HG03342 (cell line): Measurements from ENCODE around the gene PLCB4.

ENCODE experiments used
- ATAC-seq: cut with Tn5 transposase; IDR thresholded peaks from one replicate; pipeline ENCODE4 v1.9.1; 2021; ENCODE audit warnings: mild to moderate bottlenecking, moderate library complexity; ENCODE audit not compliant: unreplicated experiment

The PLCB4 gene

DNA sequence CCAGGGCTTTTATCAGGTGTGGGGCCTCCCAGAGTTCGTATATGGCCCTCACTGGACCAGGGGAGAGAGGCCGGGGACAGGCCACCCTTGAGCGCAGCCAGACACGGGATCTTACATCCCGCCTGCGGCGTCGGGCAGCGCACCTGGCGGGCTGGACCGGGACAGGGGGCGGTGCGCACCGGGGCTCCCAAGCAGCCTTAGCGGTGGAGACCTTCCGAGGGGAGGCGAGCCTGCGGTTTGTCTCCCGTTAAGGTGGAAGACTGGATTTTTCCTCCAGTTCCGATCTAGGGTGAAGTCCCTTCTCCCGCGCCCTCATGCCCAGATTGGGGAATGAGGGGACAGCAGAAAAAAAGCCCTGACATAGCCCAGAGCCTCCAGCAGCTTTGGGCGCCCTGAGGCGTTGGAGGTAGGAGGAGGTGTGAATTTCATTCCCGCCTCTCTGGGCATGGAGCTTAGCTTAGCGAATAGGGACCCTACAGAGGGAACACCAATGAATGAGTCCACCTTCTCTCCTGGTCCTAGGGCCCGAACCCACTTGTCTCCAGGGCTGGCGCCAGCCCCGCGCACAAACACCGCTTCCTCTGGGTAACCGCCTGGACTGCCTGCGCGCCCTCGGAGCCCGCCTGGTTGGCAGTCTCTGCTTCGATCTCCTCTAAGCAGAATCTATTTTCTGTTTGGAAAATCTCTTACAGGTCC is 438.8 kb downstream of the PLCB4 start:
- no peak for ATAC-seq

DNA sequence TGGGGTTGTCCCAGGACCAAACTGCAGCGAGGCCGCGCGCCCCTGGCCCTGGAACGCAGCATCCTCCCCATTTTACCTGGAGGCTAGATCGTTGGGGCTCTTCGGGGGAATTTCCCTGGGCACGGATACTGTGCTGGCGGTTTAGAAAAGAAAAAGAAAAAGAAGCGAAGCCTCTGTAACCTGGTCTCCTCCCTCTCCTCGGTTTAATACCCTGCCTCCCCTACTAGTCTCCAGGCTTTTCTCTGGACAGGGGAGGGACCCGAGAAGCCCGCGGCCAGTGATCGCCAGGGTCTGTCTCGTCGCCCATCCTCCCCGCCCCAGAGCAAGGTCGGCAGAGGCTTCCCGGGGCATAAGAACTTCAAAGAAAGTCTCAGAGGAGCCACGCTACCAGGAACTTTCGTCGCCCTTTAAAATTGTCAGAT is 439.4 kb downstream of the PLCB4 start:
- ATAC-seq: no peak

DNA sequence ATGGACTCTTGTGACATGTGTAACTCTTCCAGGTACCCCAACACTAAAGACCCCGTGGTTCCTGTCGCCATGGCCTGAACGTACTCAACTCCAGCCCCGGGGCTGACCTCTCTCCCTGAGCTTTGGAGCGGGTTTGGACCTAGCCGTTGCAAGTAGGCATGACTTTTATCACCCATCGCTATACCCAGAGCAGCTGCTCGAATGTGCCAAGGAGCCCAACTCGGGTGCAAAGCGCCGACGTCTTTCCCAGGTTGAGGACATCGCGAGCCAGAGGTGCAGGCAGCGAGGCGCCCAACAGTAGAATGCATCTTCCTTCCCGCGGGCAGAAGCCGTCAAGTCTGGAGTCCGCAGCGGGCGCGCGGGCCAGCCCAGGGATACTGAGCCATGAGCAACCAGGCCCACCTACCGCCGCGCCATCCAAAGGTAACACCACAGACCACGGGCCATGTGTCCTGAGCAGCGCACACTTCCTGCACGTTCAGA is 439.9 kb downstream of the PLCB4 start:
- ATAC-seq: no peak

DNA sequence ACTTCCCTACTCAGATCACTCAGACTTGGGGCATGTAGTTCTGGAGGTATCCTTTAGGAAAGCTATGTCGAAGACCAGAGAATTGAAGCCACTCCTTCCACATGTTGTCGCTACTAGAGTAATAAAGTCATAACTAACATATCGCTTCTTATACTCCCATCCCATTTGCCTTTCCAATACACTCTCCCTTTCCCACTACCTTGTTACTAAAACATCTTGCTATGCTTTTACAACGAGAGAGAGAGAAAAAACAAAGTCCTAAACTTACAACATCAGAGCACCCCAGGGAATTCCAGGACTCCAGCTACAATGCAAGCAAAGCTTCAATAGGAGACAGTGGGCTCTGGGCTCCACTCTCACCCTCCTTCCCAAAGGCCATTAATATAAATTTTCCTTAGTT is 440.4 kb downstream of the PLCB4 start:
- ATAC-seq: no peak

DNA sequence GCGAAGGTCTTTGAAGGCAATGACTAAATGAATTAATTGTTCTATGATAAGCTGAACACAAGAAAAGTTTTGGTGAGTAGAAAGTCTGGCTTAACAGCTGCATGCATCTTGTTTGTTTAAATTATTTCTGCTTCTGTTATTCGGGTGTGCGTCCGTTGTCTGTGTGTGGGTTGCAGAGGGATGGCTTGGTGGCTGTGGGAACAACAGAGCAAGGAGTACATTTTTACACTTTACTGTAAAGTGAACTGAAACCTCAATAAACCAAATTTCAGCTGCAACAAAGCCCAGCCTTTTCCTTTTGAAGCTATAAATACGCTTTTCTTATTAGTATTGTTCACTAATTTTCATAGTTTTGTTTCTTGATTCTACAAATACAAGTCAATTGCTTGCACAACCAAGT is 442.0 kb downstream of the PLCB4 start:
- ATAC-seq: no peak

DNA sequence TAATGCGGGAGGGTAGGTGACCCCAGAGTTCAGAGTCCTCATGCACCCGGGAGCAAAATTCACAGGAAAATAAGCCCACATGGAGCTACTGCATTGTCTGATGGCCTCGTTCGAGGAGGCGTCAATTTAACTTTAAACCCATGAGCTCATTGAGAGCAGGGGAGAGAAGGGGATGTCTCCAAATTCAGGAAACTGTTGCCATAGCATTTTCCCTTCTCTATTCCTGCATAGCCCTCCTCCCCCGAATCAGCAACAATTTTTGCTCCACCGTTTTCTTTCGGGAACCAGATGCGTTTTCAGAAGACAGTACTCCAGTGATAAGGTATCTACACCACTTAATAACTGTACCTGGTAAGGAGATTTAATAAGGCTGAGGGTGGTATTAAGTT is 445.2 kb downstream of the PLCB4 start:
- no peak for ATAC-seq

DNA sequence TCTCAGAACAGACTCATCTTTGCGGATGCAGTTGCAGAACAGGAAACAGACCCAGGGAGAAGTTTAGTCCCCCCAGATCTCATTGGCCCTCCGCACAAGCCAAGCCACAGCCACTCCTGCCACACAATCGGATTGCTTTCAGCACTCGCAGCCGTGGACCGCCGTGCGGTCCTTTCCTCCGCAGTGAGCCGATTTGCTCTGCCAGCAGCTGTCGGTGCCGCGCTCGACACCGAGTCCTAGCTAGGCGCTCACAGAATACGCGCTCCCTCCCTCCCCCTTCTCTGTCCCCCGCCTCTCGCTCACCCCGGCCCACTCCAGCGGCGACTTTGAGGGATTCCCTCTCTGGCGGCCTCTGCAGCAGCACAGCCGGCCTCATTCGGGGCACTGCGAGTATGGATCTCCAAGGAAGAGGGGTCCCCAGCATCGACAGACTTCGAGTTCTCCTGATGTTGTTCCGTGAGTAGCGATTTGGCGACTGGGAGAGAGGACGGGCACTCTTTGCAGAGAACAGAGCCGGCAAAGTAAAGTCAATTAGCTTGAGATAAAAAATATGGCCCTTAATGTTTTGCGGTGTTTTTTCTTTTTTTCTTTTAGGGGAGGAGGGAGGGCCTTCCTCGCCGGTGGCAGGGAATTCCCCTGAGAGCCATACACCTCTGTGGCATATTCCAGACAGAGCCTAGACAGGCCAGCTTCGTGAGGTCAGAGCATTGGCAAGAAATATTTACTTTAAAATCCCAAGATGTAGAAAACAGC is 445.8 kb downstream of the PLCB4 start, which contains the start of gene LAMP5:
TSS of gene LAMP5 (plus strand) at position 130 of the 753 bp plus-strand sequence. CDS start at position 393, 263 bp downstream.
- no peak for ATAC-seq

DNA sequence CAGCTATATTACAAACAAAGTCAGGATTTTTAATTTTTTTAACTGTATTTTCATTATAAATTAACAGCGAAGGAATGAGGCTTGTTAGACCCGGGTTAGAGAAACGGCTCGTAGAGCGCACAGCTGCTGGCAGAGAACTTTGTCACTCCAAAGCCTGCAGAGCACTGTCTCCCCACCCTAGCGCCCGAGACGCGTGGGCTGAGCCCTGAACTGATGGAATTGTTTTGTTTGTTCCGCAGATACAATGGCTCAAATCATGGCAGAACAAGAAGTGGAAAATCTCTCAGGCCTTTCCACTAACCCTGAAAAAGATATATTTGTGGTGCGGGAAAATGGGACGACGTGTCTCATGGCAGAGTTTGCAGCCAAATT is 446.3 kb downstream of the PLCB4 start:
- no peak for ATAC-seq

DNA sequence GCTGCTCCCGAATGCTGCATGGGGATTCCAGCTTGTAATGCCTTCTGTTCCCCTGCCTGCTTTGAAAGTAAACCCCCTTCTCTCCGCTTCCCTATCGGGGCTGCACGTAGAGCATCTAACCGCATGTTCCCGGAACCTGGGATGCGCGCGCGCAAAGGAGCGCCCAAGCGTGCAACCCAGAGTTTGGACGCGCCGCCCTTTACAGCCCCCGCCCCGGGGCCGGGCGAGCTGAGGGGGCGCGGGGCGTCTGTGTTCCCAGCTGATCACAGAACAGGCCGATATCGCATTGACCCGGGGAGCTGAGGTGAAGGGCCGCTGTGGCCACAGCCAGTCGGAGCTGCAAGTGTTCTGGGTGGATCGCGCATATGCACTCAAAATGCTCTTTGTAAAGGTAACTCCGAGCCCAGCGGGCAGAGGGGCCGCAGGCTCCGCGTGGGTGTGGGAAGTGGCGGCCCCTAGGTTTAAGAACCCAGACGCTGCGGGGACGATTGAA is 446.9 kb downstream of the PLCB4 start:
- ATAC-seq: no peak

DNA sequence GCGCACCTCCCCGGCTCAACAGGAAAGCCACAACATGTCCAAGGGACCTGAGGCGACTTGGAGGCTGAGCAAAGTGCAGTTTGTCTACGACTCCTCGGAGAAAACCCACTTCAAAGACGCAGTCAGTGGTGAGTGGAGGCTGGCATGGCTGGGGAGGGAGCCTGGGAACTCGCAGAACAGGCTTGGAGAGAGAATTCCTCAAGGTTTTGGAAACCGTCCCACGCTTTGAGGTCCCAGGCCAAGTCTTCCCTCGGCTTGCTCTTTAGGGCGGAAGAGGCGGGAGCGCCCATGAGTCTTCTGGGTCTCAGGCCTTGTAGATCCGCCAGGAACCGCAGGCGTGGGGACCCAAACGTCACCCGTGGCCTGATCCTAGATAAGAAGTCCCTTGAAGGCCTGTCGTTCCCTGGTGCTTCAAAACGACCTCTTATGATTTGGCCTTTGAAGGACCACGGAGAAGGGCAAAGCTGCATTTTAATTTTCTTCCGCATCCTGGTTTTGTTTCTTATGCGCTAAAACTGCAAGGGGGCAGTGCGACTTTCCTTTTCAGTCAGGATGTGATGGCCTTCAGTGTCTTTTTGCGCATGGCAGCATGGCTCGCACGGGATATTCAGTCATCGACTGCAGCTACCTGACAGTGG is 447.5 kb downstream of the PLCB4 start:
- ATAC-seq: no peak

DNA sequence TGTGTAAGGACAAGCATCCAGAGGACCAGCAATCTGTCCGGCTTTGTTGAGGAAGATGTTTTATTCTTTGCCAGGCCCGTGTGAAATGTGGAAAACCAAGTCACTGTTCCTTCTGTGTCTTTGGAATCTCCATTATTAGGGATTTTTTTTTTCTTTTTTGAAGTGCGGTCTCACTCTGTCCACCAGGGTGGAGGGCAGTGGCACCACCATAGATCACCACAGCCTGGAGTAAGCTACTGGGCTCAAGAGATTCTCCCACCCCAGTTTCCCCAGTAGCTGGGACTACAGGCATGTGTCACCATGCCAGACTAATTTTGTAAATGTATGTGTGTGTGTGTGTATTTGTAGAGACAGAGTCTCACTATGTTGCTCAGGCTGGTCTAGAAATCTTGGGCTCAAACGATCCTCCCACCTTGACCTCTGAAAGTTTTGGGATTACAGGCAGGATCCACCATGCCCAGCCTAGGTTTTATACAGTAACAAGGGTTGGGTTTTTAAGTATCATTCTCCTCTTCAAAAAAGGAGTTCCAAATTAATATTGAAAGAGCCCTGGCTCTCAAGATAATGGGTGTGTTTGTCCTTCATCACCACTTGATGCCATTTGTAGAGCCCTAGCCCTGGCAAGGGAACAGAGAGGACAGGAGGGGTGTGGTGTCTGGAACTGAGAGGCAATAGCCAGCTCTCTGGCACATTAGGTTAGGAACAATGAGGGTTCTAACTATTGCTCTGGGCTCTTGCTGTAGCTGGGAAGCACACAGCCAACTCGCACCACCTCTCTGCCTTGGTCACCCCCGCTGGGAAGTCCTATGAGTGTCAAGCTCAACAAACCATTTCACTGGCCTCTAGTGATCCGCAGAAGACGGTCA is 448.6 kb downstream of the PLCB4 start:
- no peak for ATAC-seq

DNA sequence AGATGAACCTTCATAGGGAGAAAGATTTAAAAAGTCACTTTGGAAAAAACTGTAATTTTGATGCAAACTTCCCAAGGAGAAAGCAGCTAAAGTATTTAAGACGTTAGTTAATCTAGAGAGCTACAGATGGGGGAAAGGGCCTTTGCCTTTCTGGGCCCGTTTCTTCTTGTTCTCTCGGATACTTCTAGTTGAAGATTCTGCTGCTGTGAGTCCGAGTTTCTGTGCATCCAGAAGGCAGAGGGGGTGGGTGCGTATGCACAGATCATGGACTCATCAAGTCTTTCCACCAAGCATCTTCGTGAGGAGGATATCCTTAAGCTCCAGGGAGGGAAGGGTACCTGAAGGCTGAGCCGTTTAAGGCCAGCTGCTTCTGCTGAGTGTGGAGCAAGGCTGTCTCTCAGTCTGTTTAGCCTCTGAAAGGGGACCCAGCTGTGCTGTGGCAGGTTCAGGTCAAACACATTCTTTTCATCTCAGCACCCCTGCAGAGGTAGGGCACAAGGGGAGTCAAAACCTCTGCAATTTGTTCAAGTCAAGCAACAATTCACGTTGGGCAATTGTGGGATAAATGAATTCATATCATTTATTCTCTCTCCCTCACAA is 449.8 kb downstream of the PLCB4 start:
- ATAC-seq: no peak

DNA sequence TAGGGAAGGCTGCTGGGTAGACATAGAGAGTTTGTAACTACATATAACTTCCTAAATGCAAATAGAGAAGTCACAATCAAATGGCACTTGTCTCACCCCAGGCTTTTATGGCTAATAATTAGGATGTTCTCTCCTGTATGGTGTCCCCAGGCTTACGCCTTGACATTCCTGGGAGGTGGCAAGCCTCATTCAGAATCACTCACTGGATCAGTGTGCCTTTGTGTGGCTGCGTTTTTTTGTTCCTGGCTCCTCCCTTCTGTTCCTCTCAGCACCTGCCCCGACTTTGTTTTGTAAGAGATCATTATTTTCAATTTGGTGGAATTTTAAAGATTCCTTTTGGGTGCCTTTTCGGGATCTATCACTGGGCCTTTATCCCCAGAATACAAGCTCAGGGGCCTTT is 451.2 kb downstream of the PLCB4 start:
- no peak for ATAC-seq

DNA sequence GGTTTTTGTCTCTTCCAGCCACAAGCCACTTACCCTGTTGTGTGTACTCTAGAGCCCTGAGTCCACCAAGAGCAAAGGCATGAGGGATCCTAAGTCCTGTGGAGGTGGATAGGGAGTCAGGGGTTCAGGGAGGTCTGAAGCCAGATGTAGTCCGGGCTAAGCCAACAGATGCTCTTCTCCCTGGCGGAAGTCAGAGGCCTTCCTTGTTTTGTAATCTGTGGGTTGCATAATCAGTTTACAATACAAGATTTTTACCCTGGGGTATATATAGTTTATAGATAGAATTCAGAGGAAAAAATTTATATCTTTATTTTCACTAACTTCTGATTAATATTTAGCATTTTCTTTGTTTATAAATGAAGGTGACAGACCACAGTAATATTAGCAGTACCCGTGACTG is 454.7 kb downstream of the PLCB4 start:
- no peak for ATAC-seq
